GM12878 (cell line): Measurements from ENCODE around the gene ARHGAP1. TPM values are rescaled to one million over a fixed set of nuclear protein-coding genes. Genes with fewer than 3 reads are reported as not detected.
A peak's percentile ranks its signal among the peaks of the same experiment; 100 is the strongest.

Experiments used
- ATAC-seq: fragments of 200-7000 bp; cut with Tn5 transposase; 3 replicates; pipeline ENCODE4 v1.9.1; 2020; ENCODE audit warnings: mild to moderate bottlenecking, moderate library complexity
- Bru-seq: library from RNA; stranded (reverse); fragments of 400-500 nt; gene quantifications from one replicate; lab custom pipeline; 2021; lab: Mats Ljungman, UMichigan
- BruChase-seq, 2 experiments: library from RNA; stranded (reverse); fragments of 400-500 nt; gene quantifications; one replicate each; lab custom pipeline; 2021; lab: Mats Ljungman, UMichigan
- BruUV-seq: library from RNA; stranded (reverse); fragments of 400-500 nt; replicated peaks from 2 replicates; lab custom pipeline; 2021; lab: Mats Ljungman, UMichigan
- CTCF ChIA-PET: fragments of 300-600 bp; sonication (Branson Sonifier 250); formaldehyde crosslinking; extraction: SDS; loops from one replicate; lab custom pipeline; 2021; ENCODE audit warnings: inconsistent platforms; lab: Yijun Ruan, JAX
- POLR2A ChIA-PET: fragments of 350-600 bp; formaldehyde crosslinking; extraction: SDS; loops from one replicate; lab custom pipeline; 2021; ENCODE audit warnings: inconsistent platforms; lab: Charles Lee
- RAD21 ChIA-PET: fragments of 300-600 bp; sonication (Branson Sonifier 250); formaldehyde crosslinking; loops from one replicate; lab custom pipeline; 2023; ENCODE audit warnings: antibody characterized with exemption; ENCODE audit not compliant: unreplicated experiment; lab: Charles Lee
- SMC1A ChIA-PET: fragments of 300-600 bp; sonication (Branson Sonifier 250); formaldehyde crosslinking; loops from one replicate; lab custom pipeline; 2023; ENCODE audit not compliant: unreplicated experiment, uncharacterized antibody; lab: Charles Lee
- DNase-seq: peaks from one replicate; pipeline ENCODE4 v3.0.0-alpha.2; 2011; ENCODE audit warnings: low read depth, low spot score
- FAIRE-seq: peaks from 3 replicates; lab custom pipeline; 2011; peaks lifted over from hg19 to GRCh38; lab: Jason Lieb, UNC
- H2AFZ ChIP-seq: 2 replicates; pipeline ENCODE4 v1.6.0; 2011; ENCODE audit warnings: low read depth, low read length, control low read depth; ENCODE audit not compliant: control insufficient read depth
- H3K27ac ChIP-seq: 2 replicates; pipeline ENCODE4 v1.5.1; 2011; ENCODE audit warnings: control low read depth; ENCODE audit not compliant: control insufficient read depth, insufficient read depth
- H3K27me3 ChIP-seq, 2 experiments: replicated peaks in 1 of 2; 2 replicates each; pipeline versions ENCODE4 v1.6.0 to v1.6.1; 2011; ENCODE audit warnings: low read length in 1 of 2; ENCODE audit not compliant: control insufficient read depth in 2 of 2, insufficient read depth in 2 of 2
- H3K36me3 ChIP-seq, 2 experiments: 2 replicates each; pipeline ENCODE4 v1.5.1; 2011; ENCODE audit warnings: low read length in 1 of 2; ENCODE audit not compliant: control insufficient read depth in 2 of 2, insufficient read depth in 2 of 2
- H3K4me1 ChIP-seq: 2 replicates; pipeline ENCODE4 v1.6.1; 2011; ENCODE audit warnings: mild to moderate bottlenecking, low read length, moderate library complexity, mixed read lengths; ENCODE audit not compliant: control insufficient read depth, insufficient read depth
- H3K4me2 ChIP-seq: 2 replicates; pipeline ENCODE4 v1.6.0; 2011; ENCODE audit warnings: control low read depth; ENCODE audit not compliant: control insufficient read depth, insufficient read depth
- H3K4me3 ChIP-seq: fragments of 200-600 bp; sonication (generic); 2 replicates; pipeline ENCODE4 v1.5.1; 2016
- H3K79me2 ChIP-seq: 2 replicates; pipeline ENCODE4 v1.6.0; 2011; ENCODE audit warnings: low read length; ENCODE audit not compliant: control insufficient read depth, insufficient read depth
- H3K9ac ChIP-seq: 2 replicates; pipeline ENCODE4 v1.8.0; 2011; ENCODE audit warnings: low read length, control low read depth, mixed read lengths; ENCODE audit not compliant: control insufficient read depth, insufficient read depth
- H3K9me3 ChIP-seq: replicated peaks from 3 replicates; pipeline ENCODE4 v1.5.1; 2011; ENCODE audit warnings: mild to moderate bottlenecking, low read length; ENCODE audit not compliant: control insufficient read depth, insufficient read depth
- H4K20me1 ChIP-seq: 2 replicates; pipeline ENCODE4 v1.6.0; 2011; ENCODE audit not compliant: control insufficient read depth, insufficient read depth
- ATF2 ChIP-seq: IDR thresholded peaks from 2 replicates; pipeline ENCODE4 v1.6.1; 2012; ENCODE audit warnings: low read length, inconsistent platforms
- BCL3 ChIP-seq: IDR thresholded peaks from 2 replicates; pipeline ENCODE4 v1.6.1; 2011; ENCODE audit warnings: borderline replicate concordance, low read depth, mild to moderate bottlenecking, moderate library complexity, low read length; ENCODE audit not compliant: insufficient read depth, poor library complexity, severe bottlenecking
- CHD1 ChIP-seq: IDR thresholded peaks from 2 replicates; pipeline ENCODE4 v1.6.1; 2012; ENCODE audit warnings: low read depth, low read length, improper control_type of control experiment
- EED ChIP-seq: sonication (generic); IDR thresholded peaks from 2 replicates; pipeline ENCODE4 v1.6.1; 2016; ENCODE audit warnings: antibody characterized with exemption, low read depth
- EZH2 ChIP-seq: IDR thresholded peaks from 2 replicates; pipeline ENCODE4 v1.6.1; 2012; ENCODE audit warnings: low read depth, mild to moderate bottlenecking, control low read depth, inconsistent platforms, low read length, borderline replicate concordance; ENCODE audit not compliant: control insufficient read depth
- FOXK2 ChIP-seq: fragments of 450-650 bp; IDR thresholded peaks from 2 replicates; pipeline ENCODE4 v1.6.1; 2017; ENCODE audit warnings: mild to moderate bottlenecking, moderate library complexity
- KLF5 ChIP-seq: fragments of 450-650 bp; IDR thresholded peaks from 2 replicates; pipeline ENCODE4 v1.6.1; 2014; ENCODE audit warnings: mild to moderate bottlenecking; ENCODE audit not compliant: partially characterized antibody
- MXI1 ChIP-seq: fragments of 150-350 bp; IDR thresholded peaks from 2 replicates; pipeline ENCODE4 v1.6.1; 2011; ENCODE audit warnings: low read depth, mild to moderate bottlenecking, inconsistent platforms, low read length, improper control_type of control experiment
- NR2C1 ChIP-seq: fragments of 450-650 bp; IDR thresholded peaks from 2 replicates; pipeline ENCODE4 v1.6.1; 2017; ENCODE audit warnings: antibody characterized with exemption, mild to moderate bottlenecking, moderate library complexity
- PML ChIP-seq: IDR thresholded peaks from 2 replicates; pipeline ENCODE4 v1.6.1; 2012; ENCODE audit warnings: low read length, inconsistent platforms
- SRF ChIP-seq, 2 experiments: IDR thresholded peaks; 2 replicates each; pipeline ENCODE4 v1.6.1; 2011; ENCODE audit warnings: low read depth in 2 of 2, low read length in 2 of 2, mild to moderate bottlenecking in 1 of 2, moderate library complexity in 1 of 2
- SUPT20H ChIP-seq: IDR thresholded peaks from 2 replicates; pipeline ENCODE4 v1.6.1; 2011; ENCODE audit warnings: low read depth, mild to moderate bottlenecking, low read length, moderate library complexity, borderline replicate concordance; ENCODE audit not compliant: control insufficient read depth
- YBX1 ChIP-seq: fragments of 450-650 bp; IDR thresholded peaks from 2 replicates; pipeline ENCODE4 v1.6.1; 2016; ENCODE audit warnings: antibody characterized with exemption
- ZNF274 ChIP-seq: IDR thresholded peaks from one replicate; pipeline ENCODE4 v1.8.0; 2011; ENCODE audit not compliant: insufficient read length, insufficient read depth
- ZZZ3 ChIP-seq: IDR thresholded peaks from 2 replicates; pipeline ENCODE4 v1.6.1; 2011; ENCODE audit warnings: low read depth; ENCODE audit not compliant: control insufficient read depth, insufficient read length
- WGBS: methylation state at CpG from one replicate; pipeline ENCODE4 v1.1.6; 2016; ENCODE audit warnings: low lambda C conversion rate; ENCODE audit not compliant: insufficient replicate concordance, insufficient coverage; ENCODE audit errors: missing lambda C conversion rate; 5-methylcytosine and 5-hydroxymethylcytosine counted together
- in situ Hi-C: fragments of 300-500 bp; cut with MboI; formaldehyde crosslinking; loops from 9 replicates; pipeline ENCODE4 v1.14.3; 2018; ENCODE audit warnings: mixed read lengths
- intact Hi-C: fragments of 100-400 bp; cut with micrococcal nuclease; formaldehyde crosslinking; loops from one replicate; pipeline ENCODE4 v1.14.2; 2022; ENCODE audit not compliant: unreplicated experiment
- long read RNA-seq, 2 experiments: library from polyadenylated mRNA; unstranded; transcript quantifications; one replicate each; pipeline ENCODE4 v2.0.0, GENCODE V29; 2019 to 2020
- polyA minus RNA-seq, 3 experiments: library from RNA; depleted of rRNA, polyadenylated mRNA; stranded (reverse); fragments of >200 nt; gene quantifications; 2 replicates each; pipeline ENCODE4 v1.2.3, GENCODE V29; 2011
- polyA plus RNA-seq, 11 experiments: library from polyadenylated mRNA; depleted of rRNA in 4 of 11; unstranded in 6 of 11; stranded (reverse) in 5 of 11; fragments of >200 nt; fragmentation: Nextera tagmentation in 4 of 11; fragmentation: Illumina TruSeq in 1 of 11; extraction: Ambion mirVana in 4 of 11; extraction: Trizol in 1 of 11; gene quantifications; 1 replicate in 1 of 11; 2 replicates in 10 of 11; pipeline versions ENCODE4 v1.2.1 to v1.2.3, GENCODE V29; 2011 to 2016; ENCODE audit warnings: inconsistent platforms in 2 of 11, missing spikeins in 2 of 11, low read depth in 1 of 11
- total RNA-seq, 4 experiments: library from RNA; depleted of rRNA in 3 of 4; stranded (reverse); fragments of >200 nt in 3 of 4; fragmentation: Illumina TruSeq in 1 of 4; extraction: Trizol in 1 of 4; gene quantifications; 2 replicates each; pipeline versions ENCODE4 v1.2.1 to v1.2.3, GENCODE V29; 2013 to 2021

ARHGAP1 gene
- 47.7 and 48.5 TPM in 2 replicates for total RNA-seq (2013; cell fraction: nucleolus; rRNA removed)
- total RNA-seq (2014; rRNA removed), result 15.2 and 18.2 TPM in 2 replicates
- 11.4 and 13.8 TPM in 2 replicates for total RNA-seq (2014; rRNA removed; fragmentation: Illumina TruSeq; extraction: Trizol)
- total RNA-seq (2021), result 43.4 and 45.5 TPM in 2 replicates
- polyA plus RNA-seq (2011; ENCODE audit: low read depth), result 20.2 TPM
- polyA plus RNA-seq (2011; rRNA removed), result 5.8 and 17.6 TPM in 2 replicates
- 17.9 and 20.7 TPM in 2 replicates for polyA plus RNA-seq (2011; cell fraction: cytosol; rRNA removed)
- 17.5 and 25.1 TPM in 2 replicates for polyA plus RNA-seq (2011; cell fraction: nucleus; rRNA removed)
- 28.2 and 31.4 TPM in 2 replicates for polyA plus RNA-seq (2012)
- polyA plus RNA-seq (2014; fragmentation: Illumina TruSeq; extraction: Trizol), result 17.1 and 32.2 TPM in 2 replicates
- polyA plus RNA-seq (2014; fragmentation: Nextera tagmentation; extraction: Ambion mirVana), result 1 to 10 TPM; 4.3 to 9.4 TPM
- 28.1 and 32.7 TPM in 2 replicates for polyA plus RNA-seq (2014; rRNA removed)
- polyA plus RNA-seq (2016; fragmentation: Nextera tagmentation; extraction: Ambion mirVana), result 10 to 100 TPM; 32.6 to 36.6 TPM
- 36.6 and 45.1 TPM in 2 replicates for polyA minus RNA-seq (2011; rRNA and poly(A)+ RNA removed)
- 20.8 and 25.3 TPM in 2 replicates for polyA minus RNA-seq (2011; cell fraction: cytosol; rRNA and poly(A)+ RNA removed)
- polyA minus RNA-seq (2011; cell fraction: nucleus; rRNA and poly(A)+ RNA removed), result 13.4 and 22.6 TPM in 2 replicates
- percentile 72 among the genes with signal in this experiment for Bru-seq, nascent RNA
- percentile 81 among the genes with signal in this experiment for BruChase-seq, experiment 1, labeled RNA remaining after a 6-hour chase
- percentile 78 among the genes with signal in this experiment for BruChase-seq, experiment 2, labeled RNA remaining after a 2-hour chase
- long read RNA-seq, experiment 1, transcript ARHGAP1-201 (13 exons, 3,375 nt), result major isoform, 7 of 18 reads
- long read RNA-seq, experiment 1, partial matches to known transcripts, result 0 of 18 reads
- long read RNA-seq, experiment 1, other reads (novel, unspliced or antisense), result 11 of 18 reads
- long read RNA-seq, experiment 2, transcript ARHGAP1-207 (4 exons, 901 nt), result major isoform, 6 of 11 reads
- long read RNA-seq, experiment 2, partial matches to known transcripts, result 1 of 11 reads
- long read RNA-seq, experiment 2, other reads (novel, unspliced or antisense), result 4 of 11 reads

DNA sequence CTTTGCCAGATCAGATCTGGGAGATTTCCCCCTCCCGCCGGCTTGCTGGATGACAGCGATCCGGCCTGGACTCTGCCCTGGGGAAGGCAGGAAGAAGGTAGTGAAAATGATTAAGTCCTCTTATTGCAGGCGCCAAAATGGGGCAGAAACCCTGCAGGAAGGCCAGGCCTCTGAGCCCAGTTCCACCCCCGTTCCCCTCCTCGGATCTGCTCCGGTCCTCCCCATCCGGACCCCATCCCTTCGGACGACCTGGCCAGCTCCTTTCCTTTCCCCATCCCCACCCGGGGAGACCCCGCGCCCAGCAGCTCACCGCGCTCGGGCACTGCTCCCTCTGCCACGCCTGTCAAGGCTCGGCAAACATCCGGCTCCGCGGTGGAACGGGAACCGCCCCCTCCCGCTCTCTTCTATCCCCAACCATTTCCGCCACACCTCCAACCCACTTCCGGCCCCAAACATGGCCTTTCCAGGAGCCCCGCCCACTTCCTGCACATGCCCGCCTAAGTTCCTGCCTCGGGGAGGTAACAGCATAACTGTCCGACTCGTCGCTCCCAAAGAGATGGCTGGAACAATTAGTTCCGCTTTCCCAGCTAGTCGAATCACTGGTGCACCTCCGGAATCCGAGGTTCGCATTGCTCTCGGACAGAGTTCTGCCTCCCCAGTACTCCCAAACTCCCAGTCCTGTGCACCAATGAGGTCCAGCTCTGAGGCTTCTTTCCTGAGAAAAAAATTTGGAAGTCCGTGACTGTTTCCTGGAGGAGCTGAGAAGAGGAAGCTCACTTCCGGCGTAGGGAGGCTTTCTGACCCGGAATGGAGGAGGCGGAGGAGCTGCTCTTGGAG is at the start of gene ARHGAP1, which contains the start of gene ZNF408:
Gene ARHGAP1, minus strand, starts transcription at position 379 of the 837 bp plus-strand sequence. CDS start 4,512 bp downstream, outside the sequence.
Gene ZNF408, plus strand, starts transcription at position 791 of the 837 bp plus-strand sequence. Its CDS starts 17 bp downstream, at position 808.
- CTCF ChIA-PET, result interaction anchor here (0.5 to 1.5 kb wide), 5 partner anchors 82 to 219 kb away, joined by 3 to 9 read pairs (median 3); partner anchors contain the start of genes AMBRA1 and ATG13
- under 1% methylated on average over 36 of the region's 44 CpGs for WGBS
- H4K20me1 ChIP-seq, result no peaks in the 10 kb centered on the region; the same call in 1 of the 2 replicates
- TF ChIP-seq KLF5, result peak; percentile 93
- TF ChIP-seq CHD1, result no peak
- peak; percentile 92 for TF ChIP-seq NR2C1
- no peak for TF ChIP-seq YBX1
- no peak for TF ChIP-seq BCL3
- TF ChIP-seq PML, result peak; percentile 89
- peak; percentile 99 to 100 for TF ChIP-seq SRF (IDR thresholded peaks at IDR 0.05; ENCODE audit: low read depth in 2 of 2, low read length in 2 of 2)
- peak; percentile 79 for TF ChIP-seq EED
- peak; percentile 84 for TF ChIP-seq FOXK2
- TF ChIP-seq SUPT20H, result no peak
- peak; percentile 86 for TF ChIP-seq MXI1
- TF ChIP-seq ATF2, result no peak
- no peak for TF ChIP-seq ZNF274
- peak; percentile 81 for TF ChIP-seq ZZZ3
- TF ChIP-seq EZH2, result no peak

More for the DNA sequence above, at the start of gene ARHGAP1, which contains the start of gene ZNF408:
- ChIA-PET POLR2A (interaction anchor here (0.8 to 1.1 kb wide), 4 partner anchors 28 to 140 kb away, joined by 3 to 4 read pairs (median 3); partner anchors contain the start of gene ATG13), SMC1A (interaction anchor here (1.2 to 1.5 kb wide), 3 partner anchors 13 to 140 kb away, joined by 3 to 7 read pairs (median 3); no protein-coding TSS in a partner anchor), RAD21 (interaction anchor here (0.6 to 1.3 kb wide), 6 partner anchors 107 to 548 kb away, joined by 3 to 5 read pairs (median 4); partner anchors contain the start of genes ACP2 and AMBRA1)
- Histone ChIP-seq H3K4me2 (peak within 1 kb of the TSS; percentile 63), H2AFZ (peak within 1 kb of the TSS; percentile 98), H3K9me3 (no peaks in the 10 kb centered on the region), H3K36me3 (peaks cover 12 to 20% of the 10 kb centered on the region in 2 experiments; a peak in 3 of 4 replicates), H3K27ac (peak within 1 kb of the TSS; percentile 99), H3K79me2 (peaks cover 27% of the 10 kb centered on the region), H3K4me3 (peak within 1 kb of the TSS; percentile 92), H3K9ac (peak within 1 kb of the TSS; percentile 93), H3K27me3 (no peaks in the 10 kb centered on the region), H3K4me1 (peaks cover 4% of the 10 kb centered on the region)
- FAIRE-seq (peak; percentile 99), ATAC-seq (peak; percentile 98), DNase-seq (peak; percentile 96)
- no TSS peak for BruUV-seq
- intact Hi-C loops (no loop called here), in situ Hi-C loops (no loop called here)
